DOHH2 (cell line): ENCODE data around the gene IGF1R.

Experiments used
- H3F3A ChIP-seq: fragments of 200-600 bp; sonication (generic), shearing (Covaris generic); 2 replicates; pipeline ENCODE4 v1.6.0; 2016; ENCODE audit warnings: antibody characterized with exemption, mild to moderate bottlenecking; ENCODE audit not compliant: control insufficient read depth, insufficient read depth
- H3K27ac ChIP-seq: fragments of 200-600 bp; sonication (generic); 2 replicates; pipeline ENCODE4 v1.5.1; 2014; ENCODE audit warnings: low read depth, mild to moderate bottlenecking, low read length, moderate library complexity
- H3K27me3 ChIP-seq: fragments of 200-600 bp; sonication (generic); 2 replicates; pipeline ENCODE4 v1.6.1; 2014; ENCODE audit warnings: mild to moderate bottlenecking, low read length, mixed read lengths; ENCODE audit not compliant: control insufficient read depth
- H3K36me3 ChIP-seq: fragments of 200-600 bp; sonication (generic); 2 replicates; pipeline ENCODE4 v1.6.1; 2014; ENCODE audit warnings: mild to moderate bottlenecking, low read length, moderate library complexity, mixed read lengths; ENCODE audit not compliant: control insufficient read depth
- H3K4me1 ChIP-seq: fragments of 200-600 bp; sonication (generic); 2 replicates; pipeline ENCODE4 v1.6.1; 2014; ENCODE audit warnings: mild to moderate bottlenecking, low read length, mixed read lengths; ENCODE audit not compliant: control insufficient read depth
- H3K4me2 ChIP-seq: fragments of 200-600 bp; sonication (generic); 2 replicates; pipeline ENCODE4 v1.6.0; 2014; ENCODE audit warnings: mild to moderate bottlenecking, low read length, moderate library complexity
- H3K4me3 ChIP-seq: fragments of 200-600 bp; sonication (generic); 2 replicates; pipeline ENCODE4 v1.5.1; 2014; ENCODE audit warnings: mild to moderate bottlenecking, low read length, mixed read lengths
- H3K79me2 ChIP-seq: fragments of 200-600 bp; sonication (generic); 2 replicates; pipeline ENCODE4 v1.6.1; 2014; ENCODE audit warnings: mild to moderate bottlenecking, low read length, mixed read lengths; ENCODE audit not compliant: control insufficient read depth
- H3K9me2 ChIP-seq: fragments of 200-600 bp; sonication (generic); replicated peaks from 2 replicates; pipeline ENCODE4 v1.6.1; 2014; ENCODE audit warnings: mild to moderate bottlenecking, low read length, mixed read lengths; ENCODE audit not compliant: control insufficient read depth
- H3K9me3 ChIP-seq: fragments of 200-600 bp; sonication (generic); 2 replicates; pipeline ENCODE4 v1.6.1; 2014; ENCODE audit warnings: antibody characterized with exemption, low read length, mixed read lengths; ENCODE audit not compliant: control insufficient read depth, insufficient read depth
- H4K20me1 ChIP-seq: fragments of 200-600 bp; sonication (generic); 2 replicates; pipeline ENCODE4 v1.6.0; 2014; ENCODE audit warnings: low read depth, mild to moderate bottlenecking, antibody characterized with exemption, low read length, moderate library complexity; ENCODE audit not compliant: control insufficient read depth, insufficient read depth
- EZH2phosphoT487 ChIP-seq: fragments of 200-600 bp; sonication (generic); IDR thresholded peaks from 2 replicates; pipeline ENCODE4 v1.6.1; 2017; ENCODE audit warnings: borderline replicate concordance, mild to moderate bottlenecking, antibody characterized with exemption, low read length, moderate library complexity, mixed read lengths
- TF ChIP-seq, protein P1 (sequence below): fragments of 200-600 bp; sonication (generic); IDR thresholded peaks from one replicate; pipeline ENCODE4 v1.5.1; 2014; ENCODE audit warnings: antibody characterized with exemption, mild to moderate bottlenecking, low read depth, low read length; ENCODE audit not compliant: poor library complexity, severe bottlenecking

Gene IGF1R

DNA sequence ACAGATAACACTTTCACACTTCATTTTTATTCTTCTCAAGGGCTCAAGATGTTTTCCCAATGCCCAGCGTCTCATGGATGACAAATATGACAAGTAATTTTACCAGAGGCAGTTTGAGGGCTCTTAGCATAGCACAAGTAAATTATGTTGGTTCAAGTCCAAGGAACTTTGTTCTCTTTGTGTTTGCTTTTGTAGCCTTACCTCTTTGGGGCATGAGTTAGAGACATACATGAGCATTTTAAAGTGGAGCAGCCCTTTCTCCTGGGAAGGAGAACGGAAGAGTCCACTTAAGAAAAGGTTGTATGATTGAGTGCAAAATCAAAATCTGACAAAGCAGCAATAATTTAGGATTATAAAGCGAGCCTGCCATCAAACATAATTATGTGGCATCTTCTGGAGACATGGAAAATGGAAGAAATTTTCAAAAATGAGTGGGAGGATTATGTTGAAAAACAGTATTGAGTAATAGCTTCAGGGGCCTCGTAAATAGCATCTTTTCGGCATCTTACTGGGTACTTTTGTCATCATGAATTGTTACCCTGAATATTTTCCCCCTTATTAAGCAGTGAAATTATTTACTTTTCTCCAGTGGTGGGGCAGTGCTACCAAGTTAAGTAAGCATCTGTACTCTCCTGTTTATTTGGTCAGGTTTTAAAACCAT lies 293.4 kb downstream of the IGF1R start:
- no peaks in the 10 kb centered on the region for H3F3A ChIP-seq
- H3K27me3 ChIP-seq, result no peaks in the 10 kb centered on the region
- H3K4me2 ChIP-seq, result no peak overlapping the region
- TF ChIP-seq, protein P1, sequence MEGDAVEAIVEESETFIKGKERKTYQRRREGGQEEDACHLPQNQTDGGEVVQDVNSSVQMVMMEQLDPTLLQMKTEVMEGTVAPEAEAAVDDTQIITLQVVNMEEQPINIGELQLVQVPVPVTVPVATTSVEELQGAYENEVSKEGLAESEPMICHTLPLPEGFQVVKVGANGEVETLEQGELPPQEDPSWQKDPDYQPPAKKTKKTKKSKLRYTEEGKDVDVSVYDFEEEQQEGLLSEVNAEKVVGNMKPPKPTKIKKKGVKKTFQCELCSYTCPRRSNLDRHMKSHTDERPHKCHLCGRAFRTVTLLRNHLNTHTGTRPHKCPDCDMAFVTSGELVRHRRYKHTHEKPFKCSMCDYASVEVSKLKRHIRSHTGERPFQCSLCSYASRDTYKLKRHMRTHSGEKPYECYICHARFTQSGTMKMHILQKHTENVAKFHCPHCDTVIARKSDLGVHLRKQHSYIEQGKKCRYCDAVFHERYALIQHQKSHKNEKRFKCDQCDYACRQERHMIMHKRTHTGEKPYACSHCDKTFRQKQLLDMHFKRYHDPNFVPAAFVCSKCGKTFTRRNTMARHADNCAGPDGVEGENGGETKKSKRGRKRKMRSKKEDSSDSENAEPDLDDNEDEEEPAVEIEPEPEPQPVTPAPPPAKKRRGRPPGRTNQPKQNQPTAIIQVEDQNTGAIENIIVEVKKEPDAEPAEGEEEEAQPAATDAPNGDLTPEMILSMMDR, result no peak
- no peak for TF ChIP-seq EZH2phosphoT487
- 0 out of 2 replicates have a peak, but pooled peaks cover 4% of the 10 kb centered on the region for H3K4me1 ChIP-seq
- H3K79me2 ChIP-seq, result no peaks in the 10 kb centered on the region
- H3K36me3 ChIP-seq, result no peaks in the 10 kb centered on the region
- H4K20me1 ChIP-seq, result no peaks in the 10 kb centered on the region
- no peaks in the 10 kb centered on the region for H3K9me2 ChIP-seq
- H3K9me3 ChIP-seq, result no peaks in the 10 kb centered on the region
- H3K4me3 ChIP-seq, result no peak overlapping the region
- no peak overlapping the region for H3K27ac ChIP-seq

DNA sequence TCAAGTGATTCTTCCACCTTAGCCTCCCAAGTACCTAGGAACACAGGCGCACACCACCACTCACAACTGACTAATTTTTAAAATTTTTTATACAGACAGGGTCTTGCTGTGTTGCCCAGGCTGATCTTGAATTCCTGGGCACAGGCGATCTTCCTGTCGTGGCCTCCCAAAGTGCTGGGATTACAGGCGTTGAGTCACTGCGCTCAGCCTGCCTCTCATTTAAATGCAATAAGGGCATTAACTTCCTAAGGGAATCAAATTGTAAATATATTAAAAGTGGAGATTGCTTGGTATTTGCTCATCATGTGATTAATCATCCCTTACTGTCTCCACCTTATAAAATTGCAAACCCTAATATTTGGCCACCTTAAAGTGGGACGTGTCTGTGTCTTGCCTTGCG lies 294.1 kb downstream of the IGF1R start:
- no peaks in the 10 kb centered on the region for H3K9me3 ChIP-seq
- TF ChIP-seq EZH2phosphoT487, result no peak
- TF ChIP-seq, protein P1, result no peak
- H3K4me1 ChIP-seq, result 0 out of 2 replicates have a peak, but pooled peaks cover 4% of the 10 kb centered on the region
- no peak overlapping the region for H3K4me2 ChIP-seq
- no peaks in the 10 kb centered on the region for H3K79me2 ChIP-seq
- no peaks in the 10 kb centered on the region for H3K27me3 ChIP-seq
- no peaks in the 10 kb centered on the region for H3K9me2 ChIP-seq
- no peaks in the 10 kb centered on the region for H3F3A ChIP-seq
- no peaks in the 10 kb centered on the region for H3K36me3 ChIP-seq
- H4K20me1 ChIP-seq, result no peaks in the 10 kb centered on the region
- no peak overlapping the region for H3K27ac ChIP-seq
- no peak overlapping the region for H3K4me3 ChIP-seq

DNA sequence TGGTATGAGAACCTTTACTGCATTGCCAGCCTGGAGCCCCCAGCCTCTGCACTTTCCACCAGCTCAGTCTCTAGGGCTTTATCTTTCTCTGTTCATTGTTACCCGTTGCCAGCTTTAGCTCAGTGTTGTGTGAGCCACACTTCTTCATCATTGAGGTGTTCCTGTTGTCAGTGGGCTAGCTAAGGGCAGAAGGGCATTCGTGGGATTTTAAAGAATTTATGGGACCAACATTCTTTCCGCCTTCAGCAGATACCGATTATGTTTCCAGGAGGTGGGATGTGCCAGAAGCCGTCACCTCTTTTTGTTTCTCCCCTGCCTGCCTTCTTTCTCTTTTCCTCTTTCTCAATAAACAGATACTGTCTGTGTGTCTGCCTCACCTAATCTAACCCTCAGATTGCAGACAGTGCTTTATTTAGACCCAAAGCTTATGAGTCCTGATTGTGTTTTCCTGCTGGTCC lies 294.7 kb downstream of the IGF1R start:
- Histone ChIP-seq H3K9me2 (no peaks in the 10 kb centered on the region), H3K79me2 (no peaks in the 10 kb centered on the region), H3K27me3 (no peaks in the 10 kb centered on the region), H3K4me1 (0 out of 2 replicates have a peak, but pooled peaks cover 4% of the 10 kb centered on the region), H3K27ac (no peak overlapping the region), H3K9me3 (no peaks in the 10 kb centered on the region), H3K4me2 (no peak overlapping the region), H3K36me3 (no peaks in the 10 kb centered on the region), H3K4me3 (no peak overlapping the region), H4K20me1 (no peaks in the 10 kb centered on the region), H3F3A (no peaks in the 10 kb centered on the region)
- TF ChIP-seq, protein P1, result no peak
- TF ChIP-seq EZH2phosphoT487, result no peak
